GM21381 (cell line): ENCODE measurements around the gene MYO1D.

Experiments
- ATAC-seq: cut with Tn5 transposase; IDR thresholded peaks from one replicate; pipeline ENCODE4 v1.9.1; 2021; ENCODE audit warnings: mild to moderate bottlenecking, moderate library complexity; ENCODE audit not compliant: unreplicated experiment

Gene MYO1D

DNA sequence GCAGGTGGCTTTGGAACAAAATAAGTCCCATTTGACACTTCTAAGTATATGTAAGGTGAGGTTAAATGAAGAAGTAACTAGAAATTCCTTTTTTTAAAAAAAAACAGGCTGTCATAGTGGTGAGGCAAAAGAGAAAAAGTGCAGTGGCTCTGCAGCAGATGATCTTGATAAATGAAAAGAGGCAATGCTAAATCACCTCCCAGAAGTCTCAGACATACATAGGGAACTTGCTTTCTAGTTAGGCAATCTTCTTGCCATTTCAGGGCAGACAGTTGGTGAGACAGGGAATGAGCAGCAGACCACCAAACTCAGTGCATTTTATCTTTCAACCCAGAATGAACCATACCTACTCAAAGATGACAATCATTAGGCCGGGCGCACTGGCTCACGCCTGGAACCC lies 90.8 kb downstream of the MYO1D start:
- ATAC-seq, result no peak

DNA sequence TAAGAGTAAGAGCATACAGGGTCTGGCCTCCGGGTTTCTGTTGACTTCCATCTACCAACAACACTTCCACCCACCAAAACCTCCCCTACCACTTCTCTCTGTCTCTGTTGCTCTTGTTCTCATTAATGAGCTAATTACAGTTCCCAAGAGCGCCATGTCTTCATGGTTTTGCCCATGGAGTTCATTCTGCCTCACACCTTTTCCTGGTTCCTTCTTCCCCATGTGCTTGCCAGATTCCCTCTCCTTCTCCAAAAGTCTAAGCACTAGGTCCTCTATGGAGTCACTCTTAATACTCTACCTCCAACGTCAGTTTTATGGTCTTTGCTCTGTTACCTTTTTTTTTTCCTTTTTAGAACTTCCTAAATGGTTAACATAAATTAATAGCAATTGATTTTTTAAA lies 92.8 kb downstream of the MYO1D start:
- no peak for ATAC-seq

DNA sequence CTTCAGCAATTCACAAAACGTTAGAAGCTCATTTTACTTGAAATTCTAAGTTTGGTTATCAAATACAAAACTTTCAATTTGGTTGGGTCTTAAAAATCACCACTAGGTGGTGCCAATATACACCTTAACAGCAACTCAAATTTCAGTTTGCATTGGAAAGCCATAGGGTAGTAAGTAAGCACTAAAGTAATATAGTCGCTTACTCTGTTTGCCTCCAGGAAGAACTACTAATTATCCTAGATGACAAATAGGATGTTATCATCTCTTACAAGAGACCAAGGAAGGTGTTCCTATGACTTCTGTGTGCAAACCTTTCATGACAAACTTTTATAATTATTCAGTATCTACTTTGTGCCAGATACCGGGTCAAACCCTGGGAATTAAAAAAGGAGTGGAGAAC lies 93.3 kb downstream of the MYO1D start:
- no peak for ATAC-seq

DNA sequence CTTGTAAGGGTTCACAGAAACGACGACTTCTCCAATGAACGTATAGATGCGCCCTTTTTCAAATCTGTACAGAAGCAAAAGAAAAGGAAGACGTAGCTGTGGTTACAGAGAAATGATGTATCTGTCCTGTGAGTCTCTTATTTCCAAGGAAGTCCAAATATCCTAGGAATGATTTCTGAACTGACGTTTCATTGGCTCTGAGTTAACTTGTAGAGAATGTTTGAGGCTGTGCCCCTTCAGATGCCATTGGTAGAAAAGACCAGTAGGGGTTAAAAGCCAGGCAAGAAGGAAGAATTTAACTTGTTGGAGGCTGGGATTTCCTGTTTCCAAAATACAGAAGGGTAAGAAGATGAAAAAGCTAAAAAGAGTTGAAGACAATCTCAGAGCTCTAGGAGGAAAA lies 96.2 kb downstream of the MYO1D start:
- ATAC-seq, result no peak

DNA sequence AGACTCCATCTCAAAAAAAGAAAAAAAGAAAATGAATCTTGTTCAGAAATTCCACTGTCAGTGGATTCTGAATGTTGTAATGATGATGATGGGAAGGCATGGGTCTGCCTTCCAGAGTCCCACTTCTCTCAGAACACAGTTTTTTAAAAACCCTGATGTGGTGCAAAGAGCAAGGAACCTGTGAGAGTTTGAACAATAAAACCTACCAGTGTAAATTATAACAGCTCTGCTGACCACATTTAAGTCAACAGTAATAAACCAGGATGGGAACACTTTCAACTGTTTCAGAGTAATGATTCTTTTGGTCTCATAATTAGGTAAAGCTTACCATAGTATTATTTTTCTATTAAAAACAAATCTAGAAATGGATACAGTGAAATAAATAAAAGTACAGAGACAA lies 99.0 kb downstream of the MYO1D start:
- ATAC-seq, result no peak

DNA sequence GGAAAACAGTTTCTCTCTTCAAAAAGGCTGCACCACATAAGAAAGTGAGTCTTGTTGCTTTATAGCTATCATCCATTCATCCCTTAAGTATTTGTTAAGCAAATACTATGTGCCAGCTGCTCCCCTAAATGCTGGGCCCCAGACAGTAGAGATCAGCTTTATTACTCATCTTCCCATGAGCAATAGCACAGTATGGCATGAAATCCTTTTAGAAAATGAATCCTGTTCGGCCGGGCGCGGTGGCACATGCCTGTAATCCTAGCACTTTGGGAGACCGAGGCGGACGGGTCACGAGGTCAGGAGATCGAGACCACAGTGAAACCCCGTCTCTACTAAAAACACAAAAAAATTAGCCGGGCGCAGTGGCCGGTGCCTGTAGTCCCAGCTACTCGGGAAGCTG lies 99.5 kb downstream of the MYO1D start:
- no peak for ATAC-seq

DNA sequence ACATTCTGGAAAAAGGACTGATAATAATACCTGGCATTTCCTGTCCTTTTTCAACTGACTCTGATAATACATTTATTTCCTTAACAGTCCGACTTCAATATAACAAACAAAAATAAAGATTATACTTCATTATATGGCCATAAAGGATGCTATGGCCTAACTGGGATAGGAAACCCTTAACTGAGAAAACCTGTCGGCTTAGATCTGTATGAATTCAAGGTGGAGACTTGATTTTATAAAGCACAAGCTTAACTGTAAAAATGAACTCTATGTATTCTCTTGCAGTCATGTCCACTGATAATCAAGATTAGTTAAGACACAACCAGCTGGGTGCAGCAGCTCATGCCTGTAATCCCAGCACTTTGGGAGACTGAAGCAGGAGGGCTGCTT lies 102.2 kb downstream of the MYO1D start:
- no peak for ATAC-seq

DNA sequence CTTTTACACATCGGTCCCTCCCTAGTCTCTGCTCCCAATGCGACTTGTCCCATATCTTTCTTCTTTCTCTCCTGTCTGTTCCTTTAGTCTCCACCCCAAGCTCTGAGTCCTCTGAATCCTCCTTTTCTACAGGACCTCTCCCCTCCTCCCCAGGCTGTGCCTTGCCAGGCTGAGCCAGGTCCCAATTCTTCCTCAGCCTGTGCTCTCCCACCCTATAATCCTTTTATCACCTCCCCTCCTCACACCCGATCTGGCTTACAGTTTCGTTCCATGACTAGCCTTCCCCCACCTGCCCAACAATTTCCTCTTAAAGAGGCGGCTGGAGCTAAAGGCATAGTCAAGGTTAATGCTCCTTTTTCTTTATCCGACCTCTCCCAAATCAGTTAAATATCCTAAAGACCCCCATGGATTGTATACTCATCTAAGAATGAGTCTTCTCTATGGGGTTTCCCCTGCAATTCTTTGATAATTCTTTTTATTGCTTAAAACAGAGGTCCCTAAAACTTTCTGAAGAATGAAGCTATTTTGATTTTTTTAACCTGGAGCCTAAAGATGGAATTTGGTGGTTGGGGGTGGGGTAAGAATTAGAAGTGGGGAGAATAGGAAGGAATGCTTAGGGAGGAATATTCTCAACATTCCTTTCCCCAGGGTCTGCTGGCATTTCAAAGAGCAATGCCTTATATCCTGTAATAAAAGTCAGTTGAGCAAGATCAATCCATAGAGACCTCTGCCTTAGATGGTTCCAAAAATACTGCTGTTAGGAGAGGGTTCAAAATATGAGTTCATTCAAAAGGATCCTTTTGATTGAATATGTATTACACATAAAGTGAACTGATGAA lies 102.8 kb downstream of the MYO1D start:
- no peak for ATAC-seq

DNA sequence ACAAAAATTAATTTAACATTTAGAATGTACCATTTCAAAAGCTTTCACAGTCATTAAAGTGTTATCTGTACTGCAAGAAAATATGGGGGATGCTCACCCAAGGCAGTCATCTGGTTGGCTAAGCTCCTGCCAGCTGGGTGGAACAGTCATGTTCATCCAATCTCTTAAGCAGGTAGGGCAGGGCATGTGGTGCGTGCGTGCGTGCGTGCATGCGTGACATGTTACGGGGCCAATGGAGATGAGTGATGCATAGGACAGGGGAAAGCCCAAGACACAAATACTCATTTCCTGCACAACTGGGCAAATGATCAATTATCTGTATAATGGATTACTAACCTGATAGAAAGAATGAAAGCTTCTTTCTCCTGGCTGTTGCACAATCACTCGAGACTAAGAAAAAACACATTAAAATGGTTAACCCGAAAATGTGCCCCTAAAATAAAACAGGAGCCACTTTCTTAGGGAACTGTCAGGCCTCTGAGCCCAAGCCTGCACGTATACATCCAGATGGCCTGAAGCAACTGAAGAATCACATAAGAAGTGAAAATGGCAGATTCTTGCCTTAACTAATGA lies 104.4 kb downstream of the MYO1D start:
- no peak for ATAC-seq

DNA sequence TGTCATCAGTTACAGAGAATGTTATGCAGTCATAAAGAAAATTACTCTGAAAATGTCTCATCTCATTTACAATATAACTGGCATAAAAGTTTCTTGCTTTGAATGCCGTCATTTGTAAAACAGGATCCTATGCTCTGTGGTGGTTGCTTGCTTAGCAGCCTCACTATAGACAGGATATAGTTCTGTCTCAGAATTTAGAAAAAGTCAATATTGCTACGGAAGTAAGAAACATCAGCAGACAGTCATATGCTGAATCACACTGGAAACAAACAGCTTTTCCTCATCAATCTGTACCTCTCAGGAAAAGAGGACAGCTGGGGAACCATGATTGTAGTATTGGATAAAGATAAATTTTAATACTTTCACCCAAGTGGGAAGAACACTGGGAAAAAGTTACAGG lies 105.5 kb downstream of the MYO1D start:
- ATAC-seq, result no peak

DNA sequence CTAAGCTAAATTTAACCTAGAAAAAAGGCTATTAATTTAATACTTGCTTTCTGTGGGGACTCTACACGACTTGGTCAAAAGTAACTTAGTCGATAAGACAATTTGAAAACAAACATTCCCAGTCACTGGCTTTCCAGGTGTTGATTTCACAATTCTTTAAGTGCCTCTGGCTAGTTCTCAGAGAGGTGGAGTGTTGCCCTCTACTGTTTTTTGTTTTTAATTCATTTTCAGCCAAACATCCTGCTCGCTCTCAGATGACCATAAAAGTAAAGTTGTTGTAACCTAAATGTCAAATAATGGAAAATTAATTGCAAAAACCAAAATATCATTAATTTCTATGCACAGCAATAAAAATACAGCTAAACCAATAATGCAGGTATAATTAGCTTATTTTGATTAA lies 107.1 kb downstream of the MYO1D start:
- no peak for ATAC-seq

DNA sequence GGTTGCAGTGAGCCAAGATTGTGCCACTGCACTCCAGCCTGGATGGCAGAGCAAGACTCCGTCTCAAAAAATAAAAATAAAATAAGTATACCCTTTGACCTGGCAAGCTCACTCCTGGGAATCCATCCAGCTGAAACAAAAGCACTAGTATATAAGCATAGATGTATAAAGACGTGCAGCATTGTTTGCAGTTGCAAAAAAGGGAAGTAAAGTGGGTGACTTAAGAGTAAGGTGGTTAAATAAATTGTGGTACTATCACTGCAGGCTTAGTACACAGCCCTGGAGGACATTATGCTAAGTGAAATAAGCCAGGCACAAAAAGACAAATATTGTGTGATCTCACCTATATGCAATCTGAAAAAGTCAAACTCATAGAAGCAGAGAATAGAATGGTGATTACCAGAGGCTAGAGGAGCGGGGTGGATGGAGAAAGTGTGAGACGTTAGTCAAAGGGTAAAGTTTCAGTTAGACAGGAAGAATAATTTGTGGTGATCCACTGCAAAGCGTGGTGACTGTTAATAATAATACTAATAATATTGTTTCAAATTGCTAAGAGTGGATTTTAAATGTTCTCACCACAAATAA lies 113.0 kb downstream of the MYO1D start:
- ATAC-seq, result no peak

DNA sequence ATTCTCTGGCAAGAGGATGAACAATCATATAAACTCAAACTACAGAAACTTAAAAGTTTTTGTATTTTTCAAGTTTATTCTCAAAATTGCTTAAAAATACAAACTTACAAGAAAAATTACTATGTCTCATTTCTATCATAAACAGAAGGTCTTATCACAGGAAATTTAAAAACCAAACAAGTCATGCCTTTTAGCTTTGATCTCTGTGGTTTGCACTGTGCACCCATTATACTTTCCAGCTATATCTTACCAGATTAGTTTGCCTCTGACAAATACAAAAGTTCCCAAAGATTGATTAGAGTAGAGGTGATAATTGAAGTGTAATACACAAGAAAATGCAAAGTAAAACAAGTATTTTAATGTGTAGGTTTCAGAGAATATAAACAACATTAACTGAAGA lies 117.4 kb downstream of the MYO1D start:
- no peak for ATAC-seq

DNA sequence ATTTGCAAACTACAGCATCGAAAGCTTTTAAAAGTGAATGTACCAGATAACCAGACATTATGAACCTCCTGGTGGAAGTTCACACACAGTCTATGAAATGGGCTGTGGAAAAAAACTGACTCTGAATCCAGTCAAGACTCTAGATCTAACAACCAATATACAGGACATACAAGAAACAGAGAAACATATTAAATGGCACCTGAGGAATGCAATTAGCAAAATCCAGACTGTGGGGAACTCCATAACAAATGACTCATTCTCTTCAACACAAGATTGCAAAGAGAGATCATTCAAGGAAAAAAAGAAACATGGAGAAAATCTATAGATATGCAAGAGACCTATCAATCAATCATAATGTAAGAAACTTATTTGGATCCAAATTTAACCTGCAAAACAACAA lies 119.0 kb downstream of the MYO1D start:
- no peak for ATAC-seq

DNA sequence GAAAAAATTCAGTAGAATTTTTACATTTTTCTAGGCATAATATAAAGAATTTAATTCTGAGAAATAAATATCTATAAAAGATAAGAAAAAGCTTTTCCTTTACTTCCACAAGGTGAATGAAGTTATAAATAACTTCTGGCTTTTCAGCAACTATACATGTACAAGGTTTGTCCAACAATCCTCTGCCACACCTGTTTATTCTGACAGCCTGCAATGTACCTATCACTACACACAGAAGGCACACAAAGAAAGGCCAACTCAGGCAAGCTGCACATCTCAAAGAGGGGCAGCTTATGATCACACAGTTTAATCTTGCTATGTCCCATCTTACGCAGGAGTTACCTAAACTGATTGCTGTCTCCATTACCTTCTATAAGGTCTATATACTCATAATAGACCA lies 120.2 kb downstream of the MYO1D start:
- ATAC-seq, result no peak

DNA sequence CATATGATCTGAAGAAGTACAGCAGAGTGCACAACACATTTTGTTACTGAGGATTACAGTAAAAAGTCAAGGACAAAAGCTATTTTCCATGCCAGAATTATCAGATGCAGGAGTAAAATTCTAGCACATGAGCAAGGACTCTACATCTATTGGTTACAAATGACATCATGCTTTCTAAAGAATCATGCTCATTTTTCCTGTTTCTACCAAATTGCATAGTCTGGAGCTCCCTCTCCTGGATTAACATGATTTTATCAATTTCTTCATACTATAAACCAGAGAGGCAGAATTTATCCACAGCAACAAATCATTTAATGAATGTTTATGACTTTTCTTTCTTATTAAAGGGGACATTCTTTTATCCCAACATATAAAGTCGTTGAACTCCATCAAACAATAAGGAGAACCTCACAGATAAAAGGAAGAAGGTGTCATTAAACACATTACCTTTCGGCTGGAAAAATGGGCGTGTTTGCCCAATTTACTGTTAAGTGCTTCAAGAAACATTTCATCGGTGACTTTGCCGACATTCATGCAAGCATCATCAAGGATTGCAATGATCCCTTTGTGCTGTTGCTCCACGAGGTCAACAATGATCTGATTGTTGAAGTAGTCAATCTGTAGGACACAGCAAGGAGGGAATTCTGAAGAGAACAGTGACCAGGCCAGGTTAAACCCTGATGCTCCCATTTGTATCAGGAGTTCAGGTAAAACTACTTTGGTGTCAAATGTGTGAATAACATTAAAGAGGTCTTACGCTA lies 121.7 kb downstream of the MYO1D start:
- ATAC-seq, result no peak

DNA sequence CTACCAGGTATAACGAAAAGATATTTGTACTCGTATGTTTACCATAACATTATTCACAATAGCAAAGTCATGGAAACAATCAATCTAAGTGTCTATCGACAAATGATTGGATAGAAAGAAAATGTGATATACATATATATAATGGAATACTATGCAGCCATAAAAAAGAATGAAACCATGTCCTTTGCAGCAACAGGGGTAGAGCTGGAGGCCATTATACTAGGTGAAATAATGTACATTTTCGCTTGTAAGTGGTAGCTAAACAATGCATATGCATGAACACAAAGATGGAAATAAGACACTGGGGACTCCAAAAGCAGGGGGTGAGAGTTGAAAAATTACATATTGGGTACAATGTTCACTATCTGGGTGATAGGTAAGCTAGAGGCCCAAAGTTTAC lies 124.0 kb downstream of the MYO1D start:
- no peak for ATAC-seq

DNA sequence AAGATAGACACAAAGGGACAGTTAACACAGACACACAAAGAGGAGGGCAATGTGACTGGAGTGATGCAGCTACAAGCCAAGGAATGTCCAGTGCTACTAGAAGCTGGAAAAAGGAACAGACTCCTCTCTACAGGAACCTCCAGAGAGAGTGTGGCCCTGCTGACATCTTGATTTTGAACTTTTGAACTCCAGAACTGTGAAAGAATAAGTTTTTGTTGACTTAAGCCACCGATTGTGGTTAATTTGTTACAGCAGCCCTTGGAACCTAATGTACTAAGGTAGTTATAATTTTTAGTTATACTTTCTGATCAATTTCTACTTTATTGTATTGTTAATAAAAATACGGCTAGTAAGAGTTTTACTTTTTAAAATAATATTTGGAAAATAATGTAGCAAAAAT lies 129.1 kb downstream of the MYO1D start:
- ATAC-seq, result no peak

DNA sequence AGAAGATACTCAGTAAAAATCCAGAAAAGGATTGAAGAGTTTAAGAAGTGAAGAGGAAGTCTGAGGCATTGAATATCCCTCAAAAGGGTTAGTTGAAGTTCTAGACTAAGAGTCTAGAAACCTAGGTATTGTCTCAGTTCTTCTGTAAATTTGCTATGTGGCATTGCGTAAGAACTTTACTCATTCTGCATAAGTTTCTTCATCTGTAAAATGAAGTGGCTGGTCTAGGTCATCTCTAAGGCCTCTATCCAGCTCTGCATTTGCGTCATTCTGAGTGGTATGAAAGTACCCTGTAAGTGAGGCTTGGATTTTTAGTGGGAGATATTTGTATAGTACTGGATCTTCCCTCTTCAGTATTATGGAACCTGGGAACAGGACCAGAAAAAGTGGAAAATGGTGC lies 130.2 kb downstream of the MYO1D start:
- ATAC-seq, result no peak

DNA sequence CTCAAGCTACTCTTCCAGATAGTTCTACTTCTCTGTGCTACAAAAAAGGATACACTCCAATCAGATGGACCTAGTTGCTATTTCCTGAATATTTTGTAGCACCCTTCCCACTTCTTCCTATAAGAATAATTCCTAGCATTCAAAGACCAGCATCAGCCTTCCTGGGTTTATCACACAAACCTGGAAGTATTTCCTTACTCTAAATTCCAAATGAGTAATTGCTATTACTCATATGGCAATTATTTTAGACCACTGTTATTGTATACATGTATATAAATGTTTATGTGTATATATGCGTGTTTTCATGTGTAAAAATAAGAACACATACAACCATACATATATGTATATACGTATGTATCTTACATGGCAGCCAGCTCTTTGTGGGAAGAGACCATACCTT lies 130.6 kb downstream of the MYO1D start:
- ATAC-seq, result no peak

DNA sequence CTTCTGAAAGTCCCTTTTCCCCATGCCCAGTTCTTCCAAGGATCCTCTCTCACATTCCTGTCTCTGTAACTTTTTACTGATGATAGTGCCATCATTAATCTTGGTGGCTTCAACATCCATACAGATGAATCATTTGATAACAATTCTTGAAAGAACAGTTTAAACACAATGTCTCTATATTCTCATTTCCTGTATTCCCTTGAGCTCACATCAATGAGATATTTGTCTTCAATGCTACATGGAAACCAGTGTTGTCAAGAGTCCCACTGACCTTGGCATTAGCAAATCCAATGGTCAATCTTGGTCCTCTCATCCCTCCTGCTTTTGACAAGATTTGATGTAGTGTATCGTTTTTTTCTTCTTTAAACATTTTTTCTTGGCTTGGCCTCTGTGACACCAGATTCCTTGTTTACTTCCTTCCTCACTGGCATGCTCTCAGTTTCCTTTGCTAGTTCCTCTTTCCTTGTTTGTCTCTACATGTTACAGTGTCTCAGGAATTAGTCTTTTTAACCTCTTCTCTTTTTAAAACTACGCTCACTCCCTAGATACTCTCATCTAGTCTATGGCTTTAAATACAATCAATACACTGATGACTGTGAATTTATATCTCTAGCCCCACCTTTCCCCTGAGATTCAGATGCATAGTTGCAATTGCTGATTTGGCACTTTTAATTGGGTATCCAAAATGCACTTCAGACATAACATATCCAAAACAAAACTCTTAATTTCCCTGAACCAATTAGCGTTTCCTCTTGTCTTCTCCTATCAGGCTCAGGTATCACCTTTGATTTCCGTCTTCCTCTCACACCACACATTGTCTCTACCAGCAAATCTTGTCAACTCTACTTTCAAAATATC lies 134.0 kb downstream of the MYO1D start:
- ATAC-seq, result no peak
